GM18505 (cell line): Measurements from ENCODE around the gene TSR3.

Experiments
- ATAC-seq: cut with Tn5 transposase; IDR thresholded peaks from one replicate; pipeline ENCODE4 v1.9.1; 2021; ENCODE audit not compliant: unreplicated experiment
- POLR2A ChIP-seq: IDR thresholded peaks from 4 replicates; pipeline ENCODE4 v1.6.1; 2011; ENCODE audit warnings: borderline replicate concordance; ENCODE audit not compliant: insufficient read depth, insufficient read length; ENCODE audit errors: extremely low read depth

The TSR3 gene

DNA sequence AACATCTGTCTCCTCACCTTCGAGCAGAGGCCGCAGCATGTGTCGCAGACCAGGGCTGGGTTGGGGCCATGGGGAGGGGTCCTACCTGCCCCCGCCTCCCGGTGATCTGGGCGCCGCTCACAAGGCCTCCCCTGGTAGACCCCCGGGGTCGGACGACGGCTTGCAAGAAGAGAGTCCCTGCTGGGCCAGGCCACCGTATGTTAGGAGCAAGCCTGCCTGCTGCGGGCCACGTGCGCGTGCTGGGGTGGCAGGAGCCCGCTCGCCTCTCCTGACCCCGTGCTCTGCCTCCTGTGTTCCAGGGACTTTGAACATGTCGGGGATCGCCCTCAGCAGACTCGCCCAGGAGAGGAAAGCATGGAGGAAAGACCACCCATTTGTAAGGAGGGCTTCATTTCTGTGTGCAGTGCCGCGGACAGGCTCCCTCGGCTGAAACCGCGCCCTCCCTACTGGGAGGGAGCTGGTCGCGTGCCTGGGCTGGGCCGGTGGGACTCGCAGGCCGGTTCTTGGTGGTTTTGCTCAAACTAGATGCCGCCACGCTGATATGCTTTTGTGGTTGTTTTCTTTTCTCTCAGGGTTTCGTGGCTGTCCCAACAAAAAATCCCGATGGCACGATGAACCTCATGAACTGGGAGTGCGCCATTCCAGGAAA lies 37.8 kb downstream of the TSR3 start:
- no peak for ATAC-seq
- no peak for TF ChIP-seq POLR2A

DNA sequence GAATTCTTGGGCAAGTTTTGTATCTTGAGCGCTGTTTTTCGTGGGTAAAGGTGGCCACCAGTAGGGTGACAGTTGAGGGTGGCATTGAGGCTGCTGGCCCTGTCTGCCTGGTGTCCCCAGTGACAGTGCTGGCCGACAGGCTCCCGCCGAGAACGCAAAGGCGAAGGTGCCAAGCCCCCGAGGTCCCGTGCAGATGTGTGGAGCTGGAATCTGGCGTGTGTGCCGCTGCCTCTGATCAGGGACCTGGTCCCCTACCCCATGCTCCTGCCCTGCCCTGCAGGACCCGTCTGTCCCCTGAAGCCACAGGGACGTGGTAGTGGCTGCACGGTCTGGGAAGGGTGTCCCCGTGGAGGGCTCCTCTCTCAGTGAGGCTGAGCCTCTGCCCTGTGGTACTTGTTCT lies 38.8 kb downstream of the TSR3 start:
- TF ChIP-seq POLR2A: no peak
- no peak for ATAC-seq

DNA sequence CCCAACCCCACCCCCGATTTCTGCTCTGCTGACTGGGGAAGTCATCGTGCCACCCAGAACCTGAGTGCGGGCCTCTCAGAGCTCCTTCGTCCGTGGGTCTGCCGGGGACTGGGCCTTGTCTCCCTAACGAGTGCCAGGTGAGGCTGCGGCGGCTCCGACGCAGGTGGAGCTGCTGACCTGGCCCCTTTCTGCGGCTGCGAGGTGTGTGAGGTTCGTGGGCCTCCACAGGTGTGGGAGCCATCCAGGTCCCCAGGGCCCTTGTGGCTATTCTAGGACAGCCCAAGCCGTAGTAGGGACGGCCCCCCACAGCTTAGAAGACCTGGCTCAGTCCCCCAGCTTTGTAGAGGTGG lies 39.2 kb downstream of the TSR3 start:
- TF ChIP-seq POLR2A: no peak
- no peak for ATAC-seq

DNA sequence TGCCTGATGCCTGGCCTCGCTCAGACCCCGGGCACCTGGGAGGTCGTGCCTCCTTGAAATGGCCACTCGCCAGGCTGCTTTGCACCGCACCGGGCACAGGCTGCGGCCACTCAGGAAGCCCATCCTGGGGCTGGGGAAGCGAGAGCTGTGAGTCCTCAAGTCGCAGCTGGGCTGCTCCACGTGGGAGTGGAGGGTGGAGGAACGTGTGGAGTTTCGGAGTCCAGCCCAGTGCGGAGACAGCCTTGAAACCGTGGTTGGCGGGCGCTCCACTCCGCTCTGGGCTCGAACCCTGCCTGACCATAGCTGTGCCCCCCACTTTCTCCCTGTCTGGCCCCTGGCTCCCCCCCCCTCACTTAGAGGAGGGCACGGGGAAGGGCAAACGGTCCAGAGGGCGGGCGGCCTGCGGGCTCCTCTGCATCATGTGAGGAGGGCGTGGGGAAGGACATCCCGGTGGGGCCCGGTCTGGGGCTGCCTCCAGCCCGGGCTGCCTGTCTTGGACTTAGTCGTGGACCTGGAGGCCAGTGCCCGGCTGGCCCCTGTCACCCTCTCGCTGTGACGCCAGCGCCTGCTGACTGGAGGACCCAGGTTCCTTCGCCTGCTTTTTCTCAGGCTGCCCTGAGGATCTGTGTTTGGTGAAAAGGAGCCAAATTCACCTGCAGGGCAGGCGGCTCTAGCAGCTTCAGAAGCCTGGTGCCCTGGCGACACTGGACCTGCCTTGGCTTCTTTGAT lies 39.8 kb downstream of the TSR3 start:
- ATAC-seq: no peak
- no peak for TF ChIP-seq POLR2A

DNA sequence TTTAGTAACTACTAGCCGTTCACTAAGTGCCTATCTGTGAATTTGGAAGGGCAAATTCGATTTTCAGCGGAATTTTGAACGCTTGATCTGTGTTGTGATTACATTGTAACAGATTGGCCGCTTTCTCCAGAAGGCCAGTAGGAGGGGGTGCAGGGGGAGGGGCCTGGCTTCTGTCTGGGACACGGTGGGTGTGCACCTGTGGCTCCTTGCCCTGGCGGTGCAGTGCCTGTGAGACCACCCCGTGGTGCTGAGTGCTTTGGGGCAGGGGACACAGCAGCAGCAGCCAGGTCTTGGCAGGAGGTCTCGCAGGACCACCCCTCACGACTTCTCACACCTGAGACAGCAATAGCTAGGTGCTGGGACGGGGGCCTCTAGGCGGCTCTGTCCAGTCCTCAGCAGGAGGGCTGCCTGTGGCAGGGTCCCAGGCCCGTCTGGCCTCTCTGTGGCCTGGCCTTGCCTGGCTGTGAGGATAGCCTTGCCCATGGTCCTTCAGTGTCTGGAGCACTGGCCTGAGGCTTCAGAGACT lies 40.4 kb downstream of the TSR3 start:
- TF ChIP-seq POLR2A: no peak
- no peak for ATAC-seq

DNA sequence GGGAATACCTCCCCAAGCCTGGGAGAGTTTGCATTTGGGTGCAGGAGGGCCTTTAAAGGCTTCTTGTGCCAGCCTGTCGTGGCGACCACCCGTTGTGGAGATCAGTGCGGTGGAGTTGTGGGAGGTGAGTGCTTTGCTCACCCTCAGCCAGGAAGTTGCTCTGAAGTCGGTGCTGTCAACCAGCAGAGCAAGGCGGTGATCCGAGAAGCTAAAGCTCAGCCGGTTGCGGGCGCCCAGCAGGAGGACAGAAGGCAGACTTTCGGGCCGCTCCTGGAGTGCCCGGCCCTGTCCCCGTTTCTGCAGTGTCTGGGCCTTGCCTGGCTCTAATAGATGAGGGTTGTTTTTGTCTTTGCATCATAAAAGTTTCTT lies 40.9 kb downstream of the TSR3 start:
- no peak for TF ChIP-seq POLR2A
- ATAC-seq: no peak

DNA sequence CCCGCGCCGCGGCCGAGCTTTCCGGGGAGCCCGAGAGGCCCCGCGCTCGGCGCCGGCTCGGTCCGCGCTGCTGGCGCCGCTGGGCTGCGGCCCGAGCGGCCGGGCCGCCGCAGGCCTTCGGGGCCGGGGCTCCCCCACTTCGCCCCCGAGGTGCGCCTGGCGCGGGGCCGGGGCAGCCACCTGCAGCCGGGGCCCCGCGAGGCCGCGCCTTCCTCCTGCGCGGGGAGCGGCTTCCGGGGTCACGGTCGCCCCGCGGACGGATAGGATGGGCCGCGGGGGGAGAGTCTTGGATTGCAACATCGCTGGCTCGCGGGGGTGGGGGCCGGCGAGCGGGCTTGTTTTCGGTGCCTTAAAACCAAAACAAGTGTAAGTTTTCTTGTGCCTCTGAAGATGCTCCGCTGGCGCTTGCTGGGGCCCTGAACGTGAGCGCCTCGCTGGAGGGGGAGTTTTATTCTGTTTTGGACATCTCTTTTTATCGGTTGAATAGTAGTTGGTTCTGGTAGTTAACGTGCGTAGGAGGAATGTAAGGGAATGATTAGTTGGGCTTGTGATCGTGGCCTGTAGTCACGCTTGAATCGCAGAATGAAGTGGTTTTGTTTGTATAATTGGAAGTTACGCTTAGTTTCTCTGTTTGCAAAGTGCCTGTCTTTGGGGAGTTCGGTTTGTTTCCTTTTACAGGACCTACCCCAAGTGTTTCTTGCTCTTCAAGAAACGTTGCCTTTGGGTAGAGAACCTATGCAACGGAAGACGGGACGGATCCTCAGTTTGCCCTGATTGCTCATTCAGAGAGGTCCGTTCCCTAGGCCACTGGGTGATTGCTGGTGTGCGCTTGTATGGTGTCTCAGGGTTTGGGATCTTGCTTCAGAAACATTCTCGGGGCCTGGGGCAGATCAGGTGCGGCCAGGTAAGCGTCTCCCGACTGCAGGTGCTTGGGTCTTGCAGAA lies 41.5 kb downstream of the TSR3 start:
- no peak for TF ChIP-seq POLR2A
- peak; percentile 18 for ATAC-seq

DNA sequence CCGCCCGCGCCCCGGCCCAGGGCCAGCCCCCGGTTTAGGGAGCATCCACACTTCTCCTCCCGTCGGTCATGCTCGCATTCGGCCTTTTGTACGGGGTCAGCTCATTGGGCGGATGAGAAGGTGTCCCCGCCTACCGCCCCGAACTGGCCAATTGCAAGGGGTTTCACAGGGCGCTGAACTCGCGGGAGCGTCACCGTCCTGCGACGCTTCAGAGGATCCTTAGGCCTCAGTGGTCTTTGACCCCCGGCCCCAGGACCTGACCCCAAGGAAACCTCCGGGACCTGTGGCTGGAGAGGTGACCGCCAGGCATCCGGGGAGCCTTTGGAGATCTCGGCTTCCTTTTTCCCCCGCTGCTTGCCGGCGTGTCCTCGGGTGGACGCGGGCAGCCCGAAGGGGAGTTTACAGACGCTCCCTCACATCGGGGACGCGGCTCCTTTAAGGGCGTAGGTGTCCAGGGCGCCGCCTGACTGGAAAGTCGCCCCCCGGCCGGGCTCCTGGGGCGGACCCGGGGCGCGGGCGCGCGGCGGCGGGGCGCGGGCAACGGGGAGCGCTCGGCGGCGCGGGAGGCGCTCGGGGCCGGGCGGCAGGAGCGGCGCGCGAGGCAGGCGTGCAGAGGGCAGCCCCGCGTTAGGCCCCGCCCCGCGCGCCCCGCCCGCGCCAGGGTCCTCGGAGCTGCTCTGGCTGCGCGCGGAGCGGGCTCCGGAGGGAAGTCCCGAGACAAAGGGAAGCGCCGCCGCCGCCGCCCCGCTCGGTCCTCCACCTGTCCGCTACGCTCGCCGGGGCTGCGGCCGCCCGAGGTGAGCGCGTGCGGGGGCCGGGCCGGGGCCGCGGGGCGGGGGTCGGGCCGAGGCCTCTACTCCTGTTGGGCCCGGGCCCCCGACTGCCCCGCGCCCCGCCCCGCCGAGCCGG lies 42.4 kb downstream of the TSR3 start, which contains the start of gene UBE2I:
Gene UBE2I, plus strand, starts transcription at position 660 of the 909 bp plus-strand sequence. CDS start 4,395 bp downstream, outside the sequence.
- peak; percentile 70 for TF ChIP-seq POLR2A
- peak; percentile 52 for ATAC-seq

DNA sequence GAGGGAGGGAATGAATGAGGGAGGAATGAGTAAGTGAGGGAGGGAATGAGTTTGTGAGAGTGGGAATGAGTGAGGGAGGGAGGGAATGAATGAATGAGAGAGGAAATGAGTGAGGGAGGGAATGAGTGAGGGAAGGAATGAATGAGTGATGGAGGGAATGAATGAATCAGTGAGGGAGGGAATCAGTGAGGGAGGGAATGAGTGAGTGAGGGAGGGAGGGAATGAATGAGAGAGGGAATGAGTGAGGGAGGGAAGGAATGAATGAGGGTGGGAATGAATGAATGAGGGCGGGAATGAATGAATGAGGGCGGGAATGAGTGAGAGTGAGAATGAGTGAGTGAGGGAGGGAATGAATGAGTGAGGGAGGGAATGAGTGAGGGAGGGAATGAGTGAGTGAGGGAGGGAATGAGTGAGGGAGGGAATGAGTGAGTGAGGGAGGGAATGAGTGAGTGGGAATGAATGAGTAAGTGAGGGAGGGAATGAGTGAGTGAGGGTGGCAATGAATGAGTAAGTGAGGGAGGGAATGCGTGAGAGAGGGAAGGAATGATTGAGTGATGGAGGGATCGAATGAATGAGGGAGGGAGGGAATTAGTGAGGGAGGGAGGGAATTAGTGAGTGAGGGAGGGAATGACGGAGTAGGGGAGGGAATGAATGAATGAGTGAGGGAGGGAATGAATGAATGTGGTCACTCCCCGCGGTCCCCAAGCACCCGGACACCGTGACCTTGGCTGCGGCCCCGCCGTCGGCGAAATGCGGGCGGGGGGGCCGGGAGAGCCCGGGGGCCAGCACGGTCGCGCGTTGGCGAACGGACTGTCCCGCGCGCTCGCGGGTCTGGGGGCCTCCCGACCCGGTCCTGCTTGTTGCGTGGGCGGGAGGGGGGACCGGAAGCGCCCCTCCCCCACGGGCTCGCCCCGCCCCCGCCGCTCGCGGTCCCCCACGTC lies 43.4 kb downstream of the TSR3 start:
- no peak for ATAC-seq
- peak; percentile 66 for TF ChIP-seq POLR2A

DNA sequence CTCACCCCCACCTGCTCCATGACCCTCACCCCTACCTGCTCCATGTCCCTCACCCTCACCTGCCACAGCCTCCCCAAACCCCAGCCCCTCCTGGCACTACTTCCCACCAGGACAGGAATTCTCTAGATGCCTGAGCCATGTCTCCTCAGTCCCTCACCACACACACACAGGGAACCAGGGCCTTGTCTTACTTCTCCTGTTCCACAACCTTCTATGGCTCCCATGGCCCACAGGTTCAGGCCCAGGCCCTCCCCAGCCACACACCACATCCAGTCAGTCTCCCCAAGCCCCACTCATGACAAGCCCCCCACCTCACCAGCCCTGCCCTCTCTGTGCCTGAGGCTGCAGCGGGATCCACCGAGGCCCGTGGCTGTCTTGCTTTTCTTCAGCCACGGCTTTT lies 45.3 kb downstream of the TSR3 start:
- no peak for ATAC-seq
- no peak for TF ChIP-seq POLR2A

DNA sequence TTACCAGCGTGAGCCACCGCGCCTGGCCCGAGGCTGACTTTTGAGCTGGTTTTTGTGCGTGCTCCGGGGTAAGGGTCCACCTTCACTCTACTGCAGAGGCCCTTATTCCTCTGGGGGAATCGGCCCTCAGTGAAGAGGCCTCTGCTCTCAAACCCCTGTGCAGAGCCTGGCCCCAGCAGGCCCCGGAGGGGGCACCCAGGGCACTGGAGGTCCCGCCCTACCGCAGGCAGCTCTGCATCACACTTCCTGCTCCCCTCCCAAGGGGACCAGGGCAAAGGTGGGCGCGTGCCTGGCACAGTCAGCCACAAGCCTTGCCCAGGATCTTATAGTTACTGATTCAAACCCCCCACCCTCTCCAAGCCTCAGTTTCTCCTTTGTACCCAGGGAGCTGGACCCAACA lies 45.9 kb downstream of the TSR3 start:
- ATAC-seq: no peak
- TF ChIP-seq POLR2A: no peak
